Panc1 (cell line): ENCODE results near the gene C22orf42. TPM values are rescaled to one million over a fixed set of nuclear protein-coding genes. Genes with fewer than 3 reads are reported as not detected.

Experiments
- ATAC-seq: fragments of 200-7000 bp; cut with Tn5 transposase; 2 replicates; pipeline ENCODE4 v1.9.1; 2020; ENCODE audit warnings: mild to moderate bottlenecking, moderate library complexity
- BruUV-seq: library from RNA; stranded (reverse); fragments of 400-500 nt; replicated peaks from 2 replicates; lab custom pipeline; 2021; lab: Mats Ljungman, UMichigan
- CTCF ChIA-PET: fragments of 300-600 bp; sonication (Branson Sonifier 250); formaldehyde crosslinking; loops from one replicate; lab custom pipeline; 2022; ENCODE audit warnings: antibody characterized with exemption; lab: Charles Lee
- POLR2A ChIA-PET: fragments of 300-600 bp; sonication (Branson Sonifier 250); formaldehyde crosslinking; loops from one replicate; lab custom pipeline; 2022; ENCODE audit warnings: antibody characterized with exemption; lab: Charles Lee
- DNase-seq: peaks from one replicate; pipeline ENCODE4 v3.0.0-alpha.2; 2010; ENCODE audit warnings: low read depth, low spot score
- H3K27ac ChIP-seq: 2 replicates; pipeline ENCODE4 v1.5.1; 2011; ENCODE audit warnings: mild to moderate bottlenecking, low read length, inconsistent platforms
- H3K27me3 ChIP-seq: fragments of 200-500 bp; sonication (Bioruptor generic); 2 replicates; pipeline ENCODE4 v1.6.0; 2014; ENCODE audit warnings: low read length, inconsistent platforms; ENCODE audit not compliant: control insufficient read depth, insufficient read depth
- H3K36me3 ChIP-seq: fragments of 200-500 bp; sonication (Bioruptor generic); 2 replicates; pipeline ENCODE4 v1.5.1; 2014; ENCODE audit warnings: inconsistent platforms, mild to moderate bottlenecking, low read length, moderate library complexity; ENCODE audit not compliant: control insufficient read depth, insufficient read depth
- H3K4me1 ChIP-seq: 2 replicates; pipeline ENCODE4 v1.5.1; 2011; ENCODE audit warnings: inconsistent platforms, mild to moderate bottlenecking, low read length, moderate library complexity; ENCODE audit not compliant: control insufficient read depth, insufficient read depth
- H3K4me3 ChIP-seq, 2 experiments: 2 replicates each; pipeline ENCODE4 v1.5.1; 2011 to 2012; ENCODE audit warnings: low read depth in 2 of 2, low read length in 2 of 2, mild to moderate bottlenecking in 2 of 2, inconsistent platforms in 1 of 2, moderate library complexity in 1 of 2
- H3K9me3 ChIP-seq: fragments of 200-500 bp; sonication (Bioruptor generic); 2 replicates; pipeline ENCODE4 v1.5.1; 2014; ENCODE audit warnings: low read depth, mild to moderate bottlenecking, inconsistent platforms, low read length, moderate library complexity; ENCODE audit not compliant: control insufficient read depth, insufficient read depth
- POLR2AphosphoS5 ChIP-seq: IDR thresholded peaks from 2 replicates; pipeline ENCODE4 v1.6.1; 2012; ENCODE audit warnings: mild to moderate bottlenecking, low read depth, low read length, moderate library complexity
- SIN3A ChIP-seq: IDR thresholded peaks from 2 replicates; pipeline ENCODE4 v1.6.1; 2012; ENCODE audit warnings: low read depth, mild to moderate bottlenecking, low read length, moderate library complexity, borderline replicate concordance; ENCODE audit not compliant: insufficient read depth
- TCF7L2 ChIP-seq: IDR thresholded peaks from 2 replicates; pipeline ENCODE4 v1.6.1; 2011; ENCODE audit warnings: mild to moderate bottlenecking, low read depth, low read length, inconsistent platforms
- in situ Hi-C: cut with HindIII; loops from 2 replicates; pipeline ENCODE4 v1.10.0; 2016; ENCODE audit warnings: low sequenced_read_pairs, low pct_unique_long_range_greater_than_20kb
- intact Hi-C: fragments of 100-400 bp; cut with micrococcal nuclease; formaldehyde crosslinking; loops from one replicate; pipeline ENCODE4 v1.10.0; 2022; ENCODE audit not compliant: unreplicated experiment
- total RNA-seq: library from RNA; stranded (reverse); gene quantifications from one replicate; pipeline ENCODE4 v1.2.1, GENCODE V29; 2021; ENCODE audit not compliant: unreplicated experiment
- TF ChIP-seq, protein P1 (sequence below), 2 experiments: IDR thresholded peaks; 2 replicates each; pipeline ENCODE4 v1.6.1; 2011 to 2012; ENCODE audit warnings: low read depth in 2 of 2, control low read depth in 1 of 2, low read length in 1 of 2, mild to moderate bottlenecking in 1 of 2, moderate library complexity in 1 of 2; ENCODE audit not compliant: insufficient read depth in 1 of 2
- TF ChIP-seq, protein P2 (sequence below): fragments of 450-650 bp; IDR thresholded peaks from 2 replicates; pipeline ENCODE4 v1.5.1; 2017; ENCODE audit warnings: mild to moderate bottlenecking

Gene C22orf42
- total RNA-seq, 1 experiment from 2014 or later, result not detected

DNA sequence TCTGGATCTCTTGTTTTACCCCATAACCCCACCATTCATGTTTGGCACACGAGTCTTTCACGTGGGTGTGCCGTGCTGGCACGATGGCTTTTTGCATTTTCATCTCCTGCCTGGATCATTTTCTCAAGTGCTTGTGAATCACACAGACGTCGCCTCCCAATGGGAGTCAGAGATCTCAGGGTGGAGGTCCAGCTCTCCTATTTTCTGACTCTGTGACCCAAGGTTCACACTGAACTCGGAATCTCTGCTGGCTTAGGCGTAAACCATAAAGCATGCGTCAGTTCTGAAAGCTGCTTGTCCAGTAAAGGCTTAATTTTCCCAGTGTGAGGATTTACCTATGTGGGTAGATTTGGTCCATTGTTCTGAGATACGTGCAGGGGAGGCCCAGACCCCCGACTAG, 16.0 kb upstream of the C22orf42 start:
- ChIA-PET POLR2A (no interaction called here), CTCF (no interaction called here)
- H3K27ac ChIP-seq, result no peak overlapping the region
- no peak for DNase-seq
- H3K36me3 ChIP-seq, result no peaks in the 10 kb centered on the region
- no peak for TF ChIP-seq TCF7L2
- TF ChIP-seq SIN3A, result no peak
- TF ChIP-seq, protein P1, sequence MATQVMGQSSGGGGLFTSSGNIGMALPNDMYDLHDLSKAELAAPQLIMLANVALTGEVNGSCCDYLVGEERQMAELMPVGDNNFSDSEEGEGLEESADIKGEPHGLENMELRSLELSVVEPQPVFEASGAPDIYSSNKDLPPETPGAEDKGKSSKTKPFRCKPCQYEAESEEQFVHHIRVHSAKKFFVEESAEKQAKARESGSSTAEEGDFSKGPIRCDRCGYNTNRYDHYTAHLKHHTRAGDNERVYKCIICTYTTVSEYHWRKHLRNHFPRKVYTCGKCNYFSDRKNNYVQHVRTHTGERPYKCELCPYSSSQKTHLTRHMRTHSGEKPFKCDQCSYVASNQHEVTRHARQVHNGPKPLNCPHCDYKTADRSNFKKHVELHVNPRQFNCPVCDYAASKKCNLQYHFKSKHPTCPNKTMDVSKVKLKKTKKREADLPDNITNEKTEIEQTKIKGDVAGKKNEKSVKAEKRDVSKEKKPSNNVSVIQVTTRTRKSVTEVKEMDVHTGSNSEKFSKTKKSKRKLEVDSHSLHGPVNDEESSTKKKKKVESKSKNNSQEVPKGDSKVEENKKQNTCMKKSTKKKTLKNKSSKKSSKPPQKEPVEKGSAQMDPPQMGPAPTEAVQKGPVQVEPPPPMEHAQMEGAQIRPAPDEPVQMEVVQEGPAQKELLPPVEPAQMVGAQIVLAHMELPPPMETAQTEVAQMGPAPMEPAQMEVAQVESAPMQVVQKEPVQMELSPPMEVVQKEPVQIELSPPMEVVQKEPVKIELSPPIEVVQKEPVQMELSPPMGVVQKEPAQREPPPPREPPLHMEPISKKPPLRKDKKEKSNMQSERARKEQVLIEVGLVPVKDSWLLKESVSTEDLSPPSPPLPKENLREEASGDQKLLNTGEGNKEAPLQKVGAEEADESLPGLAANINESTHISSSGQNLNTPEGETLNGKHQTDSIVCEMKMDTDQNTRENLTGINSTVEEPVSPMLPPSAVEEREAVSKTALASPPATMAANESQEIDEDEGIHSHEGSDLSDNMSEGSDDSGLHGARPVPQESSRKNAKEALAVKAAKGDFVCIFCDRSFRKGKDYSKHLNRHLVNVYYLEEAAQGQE (IDR thresholded peaks at IDR 0.05; ENCODE audit: insufficient read depth in 1 of 2, low read depth in 2 of 2, low read length in 1 of 2), result no peak
- TF ChIP-seq, protein P2, sequence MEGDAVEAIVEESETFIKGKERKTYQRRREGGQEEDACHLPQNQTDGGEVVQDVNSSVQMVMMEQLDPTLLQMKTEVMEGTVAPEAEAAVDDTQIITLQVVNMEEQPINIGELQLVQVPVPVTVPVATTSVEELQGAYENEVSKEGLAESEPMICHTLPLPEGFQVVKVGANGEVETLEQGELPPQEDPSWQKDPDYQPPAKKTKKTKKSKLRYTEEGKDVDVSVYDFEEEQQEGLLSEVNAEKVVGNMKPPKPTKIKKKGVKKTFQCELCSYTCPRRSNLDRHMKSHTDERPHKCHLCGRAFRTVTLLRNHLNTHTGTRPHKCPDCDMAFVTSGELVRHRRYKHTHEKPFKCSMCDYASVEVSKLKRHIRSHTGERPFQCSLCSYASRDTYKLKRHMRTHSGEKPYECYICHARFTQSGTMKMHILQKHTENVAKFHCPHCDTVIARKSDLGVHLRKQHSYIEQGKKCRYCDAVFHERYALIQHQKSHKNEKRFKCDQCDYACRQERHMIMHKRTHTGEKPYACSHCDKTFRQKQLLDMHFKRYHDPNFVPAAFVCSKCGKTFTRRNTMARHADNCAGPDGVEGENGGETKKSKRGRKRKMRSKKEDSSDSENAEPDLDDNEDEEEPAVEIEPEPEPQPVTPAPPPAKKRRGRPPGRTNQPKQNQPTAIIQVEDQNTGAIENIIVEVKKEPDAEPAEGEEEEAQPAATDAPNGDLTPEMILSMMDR, result no peak
- in situ Hi-C loops, result no loop called here
- H3K4me3 ChIP-seq, result no peak overlapping the region
- no peaks in the 10 kb centered on the region for H3K9me3 ChIP-seq
- no peaks in the 10 kb centered on the region; the same call in 1 of the 2 replicates for H3K27me3 ChIP-seq
- intact Hi-C loops, result no loop called here
- no TSS peak for BruUV-seq
- no peaks in the 10 kb centered on the region for H3K4me1 ChIP-seq
- no peak for ATAC-seq

DNA sequence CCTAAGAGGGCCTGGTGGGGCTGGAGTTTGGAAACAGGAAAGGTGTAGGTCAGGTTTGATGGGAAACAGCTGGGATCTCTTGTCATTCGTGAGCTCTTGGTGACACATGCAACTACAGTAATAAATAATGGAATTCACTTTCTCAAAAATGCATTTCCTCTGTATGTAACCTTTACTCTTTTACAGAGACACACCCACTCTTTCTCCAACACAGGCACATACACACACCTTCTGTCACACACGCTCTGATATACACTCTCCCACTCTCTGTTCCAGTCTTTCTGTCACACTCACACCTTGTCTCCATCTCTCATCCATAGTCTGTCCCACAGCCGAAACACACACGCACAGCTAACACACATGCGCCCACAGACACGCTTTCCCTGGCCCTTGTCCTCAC, 6.6 kb upstream of the C22orf42 start:
- H3K4me1 ChIP-seq, result no peaks in the 10 kb centered on the region
- ChIA-PET CTCF (no interaction called here), POLR2A (no interaction called here)
- BruUV-seq, result no TSS peak
- in situ Hi-C loops, result no loop called here
- TF ChIP-seq, protein P2, result no peak
- no peak for TF ChIP-seq TCF7L2
- TF ChIP-seq, protein P1 (IDR thresholded peaks at IDR 0.05; ENCODE audit: insufficient read depth in 1 of 2, low read depth in 2 of 2, low read length in 1 of 2), result no peak
- no peak for TF ChIP-seq SIN3A
- TF ChIP-seq POLR2AphosphoS5, result no peak
- H3K27me3 ChIP-seq, result peaks cover 5% of the 10 kb centered on the region
- no peak overlapping the region for H3K4me3 ChIP-seq
- no peak overlapping the region for H3K27ac ChIP-seq
- H3K9me3 ChIP-seq, result no peaks in the 10 kb centered on the region
- H3K36me3 ChIP-seq, result no peaks in the 10 kb centered on the region
- DNase-seq, result no peak
- no peak for ATAC-seq
- intact Hi-C loops, result no loop called here
